HG02973 (cell line): Measurements from ENCODE around the gene MRPL42.
"Not testable (repeated sequence)": the region's sequence is repeated elsewhere in the genome, so short reads cannot be mapped to it uniquely, and the experiment has no call there.

ENCODE experiments used
- ATAC-seq: cut with Tn5 transposase; IDR thresholded peaks from one replicate; pipeline ENCODE4 v1.9.1; 2021; ENCODE audit warnings: moderate library complexity; ENCODE audit not compliant: unreplicated experiment

Gene MRPL42

GRCh38 chr12:93467351-93468007, at the start of gene MRPL42:
Gene MRPL42 (plus strand): TSS chr12:93467514. CDS start chr12:93469286, 1,772 bp downstream.
- peak; percentile 85 for ATAC-seq

GRCh38 chr12:93417967-93418480, 49.3 kb upstream of the MRPL42 start:
- no peak for ATAC-seq

- no peak for ATAC-seq
Observed at GRCh38 chr12:93419388-93420034, 47.8 kb upstream of the MRPL42 start.

GRCh38 chr12:93422050-93422449, 45.3 kb upstream of the MRPL42 start:
- no peak for ATAC-seq

GRCh38 chr12:93425736-93426411, 41.4 kb upstream of the MRPL42 start:
- no peak for ATAC-seq

- ATAC-seq = no peak
Observed at GRCh38 chr12:93426412-93426805, 40.9 kb upstream of the MRPL42 start.

- ATAC-seq = no peak
Observed at GRCh38 chr12:93427779-93428564, 39.3 kb upstream of the MRPL42 start.

GRCh38 chr12:93429448-93429847, 37.9 kb upstream of the MRPL42 start:
- no peak for ATAC-seq

- ATAC-seq = no peak
Observed at GRCh38 chr12:93429852-93430251, 37.5 kb upstream of the MRPL42 start.

GRCh38 chr12:93430280-93430679, 37.0 kb upstream of the MRPL42 start:
- no peak for ATAC-seq

GRCh38 chr12:93432031-93432430, 35.3 kb upstream of the MRPL42 start:
- ATAC-seq = not testable (repeated sequence)

- no peak for ATAC-seq
Observed at GRCh38 chr12:93434256-93434865, 33.0 kb upstream of the MRPL42 start.

GRCh38 chr12:93438266-93439050, 28.9 kb upstream of the MRPL42 start:
- no peak for ATAC-seq

GRCh38 chr12:93440043-93440835, 27.1 kb upstream of the MRPL42 start:
- no peak for ATAC-seq

GRCh38 chr12:93441081-93441616, 26.2 kb upstream of the MRPL42 start:
- no peak for ATAC-seq

- peak; percentile 70 for ATAC-seq
Observed at GRCh38 chr12:93441617-93442410, 25.5 kb upstream of the MRPL42 start, which contains the start of gene UBE2N. Gene UBE2N (minus strand): TSS chr12:93441947. CDS start chr12:93441884, 63 bp downstream.

- ATAC-seq = no peak
Observed at GRCh38 chr12:93442411-93443340, 24.6 kb upstream of the MRPL42 start.
